Retinal pigment epithelial cell (primary cell): ENCODE results near the gene TRIM46.

Experiments
- DNase-seq: peaks from one replicate; pipeline ENCODE4 v3.0.0-alpha.2; 2010; ENCODE audit warnings: low read depth
- H3K4me3 ChIP-seq: 2 replicates; pipeline ENCODE4 v1.5.1; 2011; ENCODE audit warnings: mild to moderate bottlenecking, low read length, control low read depth, moderate library complexity
- TF ChIP-seq, protein P1 (sequence below): conservative IDR thresholded peaks from 2 replicates; pipeline ENCODE4 v1.5.1; 2011; ENCODE audit warnings: low read depth, low read length, control low read depth, inconsistent platforms

Gene TRIM46, protein sequence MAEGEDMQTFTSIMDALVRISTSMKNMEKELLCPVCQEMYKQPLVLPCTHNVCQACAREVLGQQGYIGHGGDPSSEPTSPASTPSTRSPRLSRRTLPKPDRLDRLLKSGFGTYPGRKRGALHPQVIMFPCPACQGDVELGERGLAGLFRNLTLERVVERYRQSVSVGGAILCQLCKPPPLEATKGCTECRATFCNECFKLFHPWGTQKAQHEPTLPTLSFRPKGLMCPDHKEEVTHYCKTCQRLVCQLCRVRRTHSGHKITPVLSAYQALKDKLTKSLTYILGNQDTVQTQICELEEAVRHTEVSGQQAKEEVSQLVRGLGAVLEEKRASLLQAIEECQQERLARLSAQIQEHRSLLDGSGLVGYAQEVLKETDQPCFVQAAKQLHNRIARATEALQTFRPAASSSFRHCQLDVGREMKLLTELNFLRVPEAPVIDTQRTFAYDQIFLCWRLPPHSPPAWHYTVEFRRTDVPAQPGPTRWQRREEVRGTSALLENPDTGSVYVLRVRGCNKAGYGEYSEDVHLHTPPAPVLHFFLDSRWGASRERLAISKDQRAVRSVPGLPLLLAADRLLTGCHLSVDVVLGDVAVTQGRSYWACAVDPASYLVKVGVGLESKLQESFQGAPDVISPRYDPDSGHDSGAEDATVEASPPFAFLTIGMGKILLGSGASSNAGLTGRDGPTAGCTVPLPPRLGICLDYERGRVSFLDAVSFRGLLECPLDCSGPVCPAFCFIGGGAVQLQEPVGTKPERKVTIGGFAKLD

DNA sequence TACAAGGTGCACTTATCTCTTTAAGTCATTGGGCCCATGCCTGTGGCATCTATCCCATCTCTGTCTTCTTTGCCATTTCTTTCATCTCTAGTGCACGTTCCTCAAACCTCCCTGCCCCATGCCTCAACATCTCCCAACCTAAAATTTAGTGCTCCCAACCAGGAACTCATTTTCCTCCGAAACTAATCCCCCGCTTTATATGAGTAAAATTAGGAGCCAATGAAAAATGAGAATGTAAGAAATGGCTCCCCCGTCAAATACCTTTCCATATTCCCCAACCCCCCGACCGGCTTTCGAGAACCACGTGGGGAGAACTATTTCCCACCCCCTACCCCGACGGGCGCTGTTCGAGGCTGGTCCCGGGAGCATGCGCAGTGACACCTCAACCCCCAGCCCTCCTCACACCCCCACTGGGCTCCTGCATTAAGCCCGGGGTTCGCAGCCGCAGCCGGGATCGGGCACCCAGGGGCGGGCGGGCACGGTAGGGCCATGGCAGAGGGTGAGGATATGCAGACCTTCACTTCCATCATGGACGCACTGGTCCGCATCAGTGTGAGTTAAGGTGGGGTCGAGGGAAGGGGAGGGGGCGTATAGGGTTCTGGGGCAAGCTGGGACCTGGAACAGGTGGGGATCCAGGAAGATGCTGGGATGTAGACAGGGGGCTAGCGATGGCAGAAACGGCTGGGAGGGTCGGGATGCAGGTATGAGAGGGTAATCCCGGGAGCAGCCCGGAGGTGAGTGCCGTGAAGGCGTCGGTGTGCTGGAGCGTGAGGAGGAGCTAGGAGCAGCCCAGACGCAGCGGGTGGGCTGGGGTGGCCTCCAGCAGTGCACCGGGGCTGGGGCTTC is at the start of gene TRIM46:
TRIM46 (plus strand) TSS at position 372 of the 846 bp plus-strand sequence; CDS start at position 490, 118 bp downstream.
- TF ChIP-seq, protein P1, sequence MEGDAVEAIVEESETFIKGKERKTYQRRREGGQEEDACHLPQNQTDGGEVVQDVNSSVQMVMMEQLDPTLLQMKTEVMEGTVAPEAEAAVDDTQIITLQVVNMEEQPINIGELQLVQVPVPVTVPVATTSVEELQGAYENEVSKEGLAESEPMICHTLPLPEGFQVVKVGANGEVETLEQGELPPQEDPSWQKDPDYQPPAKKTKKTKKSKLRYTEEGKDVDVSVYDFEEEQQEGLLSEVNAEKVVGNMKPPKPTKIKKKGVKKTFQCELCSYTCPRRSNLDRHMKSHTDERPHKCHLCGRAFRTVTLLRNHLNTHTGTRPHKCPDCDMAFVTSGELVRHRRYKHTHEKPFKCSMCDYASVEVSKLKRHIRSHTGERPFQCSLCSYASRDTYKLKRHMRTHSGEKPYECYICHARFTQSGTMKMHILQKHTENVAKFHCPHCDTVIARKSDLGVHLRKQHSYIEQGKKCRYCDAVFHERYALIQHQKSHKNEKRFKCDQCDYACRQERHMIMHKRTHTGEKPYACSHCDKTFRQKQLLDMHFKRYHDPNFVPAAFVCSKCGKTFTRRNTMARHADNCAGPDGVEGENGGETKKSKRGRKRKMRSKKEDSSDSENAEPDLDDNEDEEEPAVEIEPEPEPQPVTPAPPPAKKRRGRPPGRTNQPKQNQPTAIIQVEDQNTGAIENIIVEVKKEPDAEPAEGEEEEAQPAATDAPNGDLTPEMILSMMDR = no peak
- H3K4me3 ChIP-seq = peak within 1 kb of the TSS; percentile 96
- DNase-seq = no peak

DNA sequence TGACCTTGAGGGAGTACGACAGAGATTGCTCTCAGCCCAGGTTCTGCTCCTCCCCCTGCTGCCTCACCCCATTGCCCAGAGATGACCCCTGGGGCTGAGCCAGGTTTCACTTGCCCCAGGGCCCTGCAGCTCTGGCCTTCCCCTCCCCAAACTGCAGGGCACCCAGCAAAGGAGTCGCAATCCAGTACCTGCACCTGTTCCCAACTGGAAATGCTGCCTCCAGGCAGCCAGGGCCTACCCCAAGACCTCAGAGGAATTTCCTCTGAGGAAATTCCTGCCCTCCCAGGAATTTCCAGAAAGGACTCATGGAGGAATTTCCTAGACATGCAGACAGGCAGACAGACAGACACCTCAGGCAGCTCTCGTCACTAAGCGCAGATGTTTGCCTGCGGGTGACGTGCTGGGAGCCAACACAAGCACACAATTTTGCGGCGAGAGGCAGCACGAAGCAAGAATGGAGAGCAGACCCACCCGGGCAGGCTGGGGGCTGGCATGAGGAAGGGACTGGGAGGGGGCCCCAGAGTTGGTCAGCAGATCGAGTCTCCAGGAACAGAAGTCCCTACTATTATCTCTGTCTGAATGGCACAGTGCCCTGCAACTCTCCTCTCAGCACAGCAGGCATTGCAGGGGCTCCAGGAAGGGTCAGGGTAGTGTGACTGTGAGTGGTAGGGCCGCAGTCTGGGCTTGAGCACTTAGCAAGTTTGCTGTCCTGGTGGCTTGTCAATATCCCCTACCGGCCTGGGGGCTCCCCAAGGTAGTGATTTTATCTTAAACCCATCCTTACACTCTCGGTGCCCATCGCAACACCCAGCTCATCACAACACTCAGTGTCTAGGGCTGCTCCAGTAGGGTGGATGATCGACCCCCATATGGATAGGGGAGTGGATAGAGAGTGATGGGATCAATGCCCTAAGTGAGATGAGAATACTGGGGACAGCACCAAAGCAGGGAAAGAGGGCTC is 48.9 kb upstream of the TRIM46 start:
- no peak for DNase-seq
- no peak overlapping the region for H3K4me3 ChIP-seq
- TF ChIP-seq, protein P1 = no peak

DNA sequence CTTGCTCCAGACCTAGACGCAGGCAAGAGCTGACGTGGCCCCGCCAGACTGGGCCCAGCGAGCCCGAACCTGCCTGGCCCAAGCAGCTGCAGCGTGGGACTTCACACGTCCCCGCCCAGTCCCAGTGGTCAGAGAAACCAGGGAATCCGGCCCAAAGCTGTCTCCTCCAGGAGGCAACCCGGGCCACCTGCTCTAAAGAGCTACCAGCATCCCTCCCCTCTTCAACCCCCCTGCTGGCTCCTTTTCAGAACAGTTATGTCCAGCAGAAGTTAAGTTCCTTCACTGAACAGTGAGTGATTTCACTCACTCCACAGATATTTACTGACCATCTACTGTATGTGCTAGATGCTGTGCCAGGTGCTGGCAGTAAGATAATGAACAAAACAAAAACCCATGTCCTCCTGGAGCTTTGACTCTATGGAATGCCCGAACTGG is 48.1 kb upstream of the TRIM46 start:
- DNase-seq = no peak
- H3K4me3 ChIP-seq = no peak overlapping the region
- TF ChIP-seq, protein P1 = no peak

DNA sequence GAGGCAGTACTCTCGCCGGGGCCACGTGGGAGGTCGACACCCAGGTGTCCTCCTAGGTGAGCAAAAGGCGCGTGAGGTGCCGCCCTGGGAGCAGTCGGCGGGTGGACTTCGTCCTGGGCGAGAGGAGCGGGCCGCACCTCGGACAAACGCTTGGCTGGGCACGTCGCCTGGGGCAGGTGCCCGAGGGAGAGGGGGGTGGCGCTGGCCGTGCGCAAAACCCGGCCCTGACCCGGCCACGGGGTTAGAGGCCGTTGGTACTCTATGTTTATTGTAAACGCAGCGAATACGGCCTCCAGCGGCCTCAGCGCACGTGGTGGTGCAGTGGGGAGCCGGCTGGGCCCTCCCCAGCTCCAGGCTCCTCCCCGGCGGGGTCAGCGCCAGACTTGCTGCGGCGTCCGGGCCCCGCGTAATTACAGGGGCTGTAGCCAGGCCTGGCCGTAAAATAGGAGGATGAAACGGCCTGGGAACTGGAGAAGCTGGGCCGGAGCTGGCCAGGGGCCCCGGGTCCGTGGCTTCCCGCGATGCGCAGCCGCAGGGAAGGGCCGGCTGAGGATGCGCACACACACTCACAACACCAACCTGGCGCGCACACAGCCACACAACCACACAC is 47.6 kb upstream of the TRIM46 start:
- TF ChIP-seq, protein P1 = no peak
- H3K4me3 ChIP-seq = peak overlapping the region; percentile 46
- no peak for DNase-seq

- TF ChIP-seq, protein P1 = no peak
- no peak for DNase-seq
- H3K4me3 ChIP-seq = peak overlapping the region; percentile 46
These were observed 47.0 kb upstream of the TRIM46 start for GRCh38 chr1:155126556-155127104.
